HepG2 (cell line): ENCODE data around the gene C2orf74. TPM values are rescaled to one million over a fixed set of nuclear protein-coding genes. Genes with fewer than 3 reads are reported as not detected.

Experiments
- ATAC-seq: fragments of 200-7000 bp; cut with Tn5 transposase; 3 replicates; pipeline ENCODE4 v1.9.1; 2020; ENCODE audit warnings: mild to moderate bottlenecking, moderate library complexity
- BruUV-seq: library from RNA; stranded (reverse); fragments of 400-500 nt; replicated peaks from 2 replicates; lab custom pipeline; 2021; lab: Mats Ljungman, UMichigan
- CTCF ChIA-PET: fragments of 300-600 bp; formaldehyde crosslinking; extraction: SDS; loops from one replicate; lab custom pipeline; 2021; ENCODE audit warnings: low total read pairs, inconsistent platforms, low intra/inter-chr PET ratio; lab: Yijun Ruan, JAX
- POLR2A ChIA-PET: fragments of 350-600 bp; sonication (Branson Sonifier 250); formaldehyde crosslinking; loops from one replicate; lab custom pipeline; 2020; ENCODE audit warnings: antibody characterized with exemption, inconsistent platforms; lab: Yijun Ruan, JAX
- DNase-seq: peaks from one replicate; pipeline ENCODE4 v3.0.0-alpha.2; 2015; ENCODE audit warnings: low spot score
- FAIRE-seq: peaks from 3 replicates; lab custom pipeline; 2011; peaks lifted over from hg19 to GRCh38; lab: Jason Lieb, UNC
- H2AFZ ChIP-seq: one replicate; pipeline ENCODE4 v1.6.1; 2011; ENCODE audit warnings: low read length, inconsistent platforms
- H3K27ac ChIP-seq: fragments of 300-600 bp; 3 replicates; pipeline ENCODE4 v1.8.0; 2011; ENCODE audit warnings: mixed run types, mild to moderate bottlenecking, mixed read lengths, low read length, inconsistent platforms; ENCODE audit not compliant: insufficient read depth; ENCODE audit errors: extremely low read length
- H3K27me3 ChIP-seq, 2 experiments: fragments of 200-600 bp in 1 of 2; 2 replicates in 1 of 2; 3 replicates in 1 of 2; pipeline versions ENCODE4 v1.6.0 to v1.8.0; 2011; ENCODE audit warnings: low read length in 2 of 2, mild to moderate bottlenecking in 2 of 2, moderate library complexity in 2 of 2, inconsistent platforms in 1 of 2; ENCODE audit not compliant: insufficient read depth in 2 of 2, control insufficient read depth in 1 of 2
- H3K36me3 ChIP-seq, 2 experiments: fragments of 200-600 bp in 1 of 2; replicated peaks in 1 of 2; 2 replicates in 1 of 2; 3 replicates in 1 of 2; pipeline versions ENCODE4 v1.5.1 to v1.8.0; 2011; ENCODE audit warnings: low read length in 2 of 2, inconsistent platforms in 1 of 2; ENCODE audit not compliant: insufficient read depth in 2 of 2, control insufficient read depth in 1 of 2
- H3K4me1 ChIP-seq: 2 replicates; pipeline ENCODE4 v1.5.1; 2012; ENCODE audit warnings: low read length, inconsistent platforms; ENCODE audit not compliant: insufficient read depth
- H3K4me2 ChIP-seq: 2 replicates; pipeline ENCODE4 v1.6.0; 2011; ENCODE audit warnings: low read depth, low read length, inconsistent platforms
- H3K4me3 ChIP-seq, 3 experiments: fragments of 200-600 bp in 1 of 3; sonication (generic), shearing (Covaris generic) in 1 of 3; replicated peaks in 1 of 3; 2 replicates each; pipeline ENCODE4 v1.5.1; 2011 to 2016; ENCODE audit warnings: low read length in 3 of 3, inconsistent platforms in 2 of 3, low read depth in 2 of 3, mild to moderate bottlenecking in 2 of 3, control low read depth in 1 of 3, mixed read lengths in 1 of 3; ENCODE audit not compliant: insufficient read depth in 1 of 3
- H3K79me2 ChIP-seq: one replicate; pipeline ENCODE4 v1.6.1; 2011; ENCODE audit warnings: low read length, inconsistent platforms; ENCODE audit not compliant: insufficient read depth
- H3K9ac ChIP-seq: 2 replicates; pipeline ENCODE4 v1.6.0; 2011; ENCODE audit warnings: mild to moderate bottlenecking, low read depth, low read length, inconsistent platforms; ENCODE audit not compliant: insufficient read depth
- H3K9me3 ChIP-seq: 2 replicates; pipeline ENCODE4 v1.5.1; 2012; ENCODE audit warnings: mild to moderate bottlenecking, low read length
- H4K20me1 ChIP-seq: 2 replicates; pipeline ENCODE4 v1.6.0; 2011; ENCODE audit warnings: inconsistent platforms, mild to moderate bottlenecking, low read length, moderate library complexity; ENCODE audit not compliant: insufficient read depth
- HNF4G ChIP-seq, 2 experiments: sonication (generic) in 1 of 2; formaldehyde crosslinking in 1 of 2; IDR thresholded peaks; 2 replicates each; pipeline versions ENCODE4 v1.4.0 to v1.6.1; 2011 to 2020; ENCODE audit warnings: borderline replicate concordance in 2 of 2, low read depth in 2 of 2, mild to moderate bottlenecking in 2 of 2, low read length in 1 of 2, missing genetic modification reagents in 1 of 2, moderate library complexity in 1 of 2
- MXI1 ChIP-seq: IDR thresholded peaks from 3 replicates; pipeline ENCODE4 v1.6.1; 2012; ENCODE audit warnings: low read depth, low read length, inconsistent platforms, borderline replicate concordance
- PRDM15 ChIP-seq: sonication (generic); formaldehyde crosslinking; IDR thresholded peaks from 2 replicates; pipeline ENCODE4 v1.4.0; 2020; ENCODE audit warnings: missing genetic modification reagents
- RNF2 ChIP-seq: fragments of 450-650 bp; conservative IDR thresholded peaks from 2 replicates; pipeline ENCODE4 v1.6.1; 2016; ENCODE audit warnings: low read depth
- SALL1 ChIP-seq: sonication (generic); formaldehyde crosslinking; IDR thresholded peaks from 2 replicates; pipeline ENCODE4 v1.8.0; 2022; ENCODE audit warnings: mild to moderate bottlenecking, missing genetic modification reagents
- ZNF567 ChIP-seq: sonication (generic); formaldehyde crosslinking; IDR thresholded peaks from 2 replicates; pipeline ENCODE4 v1.8.1; 2023; ENCODE audit warnings: mild to moderate bottlenecking, missing genetic modification reagents, borderline replicate concordance
- ZSCAN22 ChIP-seq: sonication (generic); formaldehyde crosslinking; IDR thresholded peaks from 2 replicates; pipeline ENCODE4 v1.4.0; 2020; ENCODE audit warnings: mild to moderate bottlenecking, missing genetic modification reagents
- WGBS: methylation state at CpG from one replicate; pipeline ENCODE4 v1.1.6; 2017; ENCODE audit warnings: low lambda C conversion rate; 5-methylcytosine and 5-hydroxymethylcytosine counted together
- in situ Hi-C: cut with HindIII; loops from 2 replicates; pipeline ENCODE4 v1.10.0; 2017; ENCODE audit warnings: low pct_unique_long_range_greater_than_20kb; ENCODE audit not compliant: extremely low pct_ligation_motif_present
- intact Hi-C: fragments of 100-400 bp; cut with micrococcal nuclease; formaldehyde crosslinking; loops from one replicate; pipeline ENCODE4 v1.10.0; 2022; ENCODE audit not compliant: unreplicated experiment
- polyA plus RNA-seq, 8 experiments: library from polyadenylated mRNA; depleted of rRNA in 3 of 8; stranded (reverse) in 7 of 8; unstranded in 1 of 8; fragments of >200 nt; fragmentation: Illumina TruSeq in 4 of 8; extraction: Trizol in 4 of 8; gene quantifications; 2 replicates each; pipeline versions ENCODE4 v1.2.1 to v1.2.3, GENCODE V29; 2011 to 2016; ENCODE audit warnings: low read depth in 4 of 8, missing spikeins in 1 of 8, mixed read lengths in 1 of 8; ENCODE audit not compliant: insufficient read depth in 1 of 8
- total RNA-seq, 5 experiments: library from RNA; depleted of rRNA; stranded (reverse); fragments of >200 nt; fragmentation: Illumina TruSeq; extraction: Trizol; gene quantifications; 2 replicates each; pipeline ENCODE4 v1.2.3, GENCODE V29; 2016; ENCODE audit warnings: low read depth in 1 of 5

The C2orf74 gene
- total and polyA plus RNA-seq, 2 of the 13 experiments (the other 11 are each of a cell fraction or from before 2014, with no cell fraction given), result 10.6 to 13.8 TPM

- WGBS, result 94% methylated on average over 3 of the region's 3 CpGs
- FAIRE-seq (no peak), DNase-seq (no peak), ATAC-seq (no peak)
- no peaks in the 10 kb centered on the region for H3K27me3 ChIP-seq
- CTCF ChIA-PET, result no interaction called here
- H3K4me1 ChIP-seq, result no peaks in the 10 kb centered on the region
- no peak overlapping the region for H3K27ac ChIP-seq
- H3K4me2 ChIP-seq, result no peak overlapping the region
- no peaks in the 10 kb centered on the region for H3K79me2 ChIP-seq
- no peak for TF ChIP-seq PRDM15 (CRISPR knock-in tag)
- TF ChIP-seq ZNF567 (CRISPR knock-in tag), result no peak
- no peak for TF ChIP-seq SALL1 (CRISPR knock-in tag)
- TF ChIP-seq RNF2, result no peak
- TF ChIP-seq ZSCAN22 (CRISPR knock-in tag), result no peak
- TF ChIP-seq MXI1, result no peak
- TF ChIP-seq HNF4G (IDR thresholded peaks at IDR 0.05; ENCODE audit: borderline replicate concordance, low read depth, low read length), result no peak
- no peak for TF ChIP-seq HNF4G (CRISPR knock-in tag; IDR thresholded peaks at IDR 0.05; ENCODE audit: borderline replicate concordance, low read depth)
- no peaks in the 10 kb centered on the region for H3K9me3 ChIP-seq
- POLR2A ChIA-PET, result no interaction called here
- in situ Hi-C loops, result no loop called here
- no TSS peak for BruUV-seq
- no peak overlapping the region for H2AFZ ChIP-seq
- H3K4me3 ChIP-seq, result no peak overlapping the region
- peaks cover 0 to under 1% of the 10 kb centered on the region in 2 experiments; a peak in 1 of 5 replicates for H3K36me3 ChIP-seq
- H4K20me1 ChIP-seq, result no peaks in the 10 kb centered on the region
- intact Hi-C loops, result no loop called here
- no peak overlapping the region for H3K9ac ChIP-seq
Measured at GRCh38 chr2:61125798-61126197, 36.2 kb upstream of the C2orf74 start.
